Neural cell (in vitro differentiated cells): ENCODE measurements around the gene ECT2L. TPM values are rescaled to one million over a fixed set of nuclear protein-coding genes. Genes with fewer than 3 reads are reported as not detected.

ENCODE experiments used
- H2AFZ ChIP-seq: fragments of 200-600, 300-800 bp; sonication (generic), shearing (Covaris generic); 2 replicates; pipeline ENCODE4 v1.6.0; 2014; ENCODE audit warnings: low read depth, mild to moderate bottlenecking, antibody characterized with exemption, low read length, moderate library complexity
- H3F3A ChIP-seq: fragments of 200-600 bp; shearing (Covaris generic); 2 replicates; pipeline ENCODE4 v1.6.1; 2016; ENCODE audit warnings: mild to moderate bottlenecking, moderate library complexity, mixed read lengths, antibody characterized with exemption, low read length; ENCODE audit not compliant: insufficient read depth, poor library complexity, severe bottlenecking
- H3K27ac ChIP-seq: fragments of 200-600, 300-800 bp; sonication (generic), shearing (Covaris generic); 2 replicates; pipeline ENCODE4 v1.5.1; 2014; ENCODE audit warnings: mild to moderate bottlenecking, low read length, moderate library complexity
- H3K27me3 ChIP-seq: fragments of 300-800, 200-600 bp; sonication (generic), shearing (Covaris generic); 2 replicates; pipeline ENCODE4 v1.6.0; 2014; ENCODE audit warnings: mild to moderate bottlenecking, low read depth, low read length, moderate library complexity; ENCODE audit not compliant: insufficient read depth
- H3K36me3 ChIP-seq: fragments of 300-800, 200-600 bp; sonication (generic), shearing (Covaris generic); 2 replicates; pipeline ENCODE4 v1.5.1; 2014; ENCODE audit warnings: mild to moderate bottlenecking, antibody characterized with exemption, low read length, moderate library complexity; ENCODE audit not compliant: insufficient read depth
- H3K4me2 ChIP-seq: fragments of 300-800, 200-600 bp; sonication (generic), shearing (Covaris generic); 2 replicates; pipeline ENCODE4 v1.6.0; 2014; ENCODE audit warnings: mild to moderate bottlenecking, low read length
- H3K4me3 ChIP-seq: fragments of 300-800, 200-600 bp; sonication (generic), shearing (Covaris generic); 2 replicates; pipeline ENCODE4 v1.5.1; 2014; ENCODE audit warnings: mild to moderate bottlenecking, low read length, moderate library complexity
- H3K79me2 ChIP-seq: fragments of 200-600 bp; shearing (Covaris generic); replicated peaks from 2 replicates; pipeline ENCODE4 v1.6.0; 2014; ENCODE audit warnings: mild to moderate bottlenecking, low read length, moderate library complexity; ENCODE audit not compliant: insufficient read depth
- H3K9ac ChIP-seq: fragments of 300-800, 200-600 bp; sonication (generic), shearing (Covaris generic); 2 replicates; pipeline ENCODE4 v1.6.1; 2016; ENCODE audit warnings: mild to moderate bottlenecking, low read length, mixed read lengths
- H3K9me2 ChIP-seq: fragments of 200-600 bp; shearing (Covaris generic); 2 replicates; pipeline ENCODE4 v1.6.1; 2016; ENCODE audit warnings: mild to moderate bottlenecking, low read length, mixed read lengths; ENCODE audit not compliant: insufficient read depth
- H3K9me3 ChIP-seq: fragments of 200-600, 300-800 bp; sonication (generic), shearing (Covaris generic); 2 replicates; pipeline ENCODE4 v1.6.1; 2016; ENCODE audit warnings: mild to moderate bottlenecking, mixed run types, low read length, moderate library complexity, mixed read lengths
- H4K20me1 ChIP-seq: fragments of 200-600 bp; shearing (Covaris generic); 2 replicates; pipeline ENCODE4 v1.6.1; 2016; ENCODE audit warnings: mild to moderate bottlenecking, mixed run types; ENCODE audit not compliant: insufficient read depth
- CTCF ChIP-seq: fragments of 450-650 bp; IDR thresholded peaks from 2 replicates; pipeline ENCODE4 v1.5.1; 2014; ENCODE audit warnings: antibody characterized with exemption, mild to moderate bottlenecking, moderate library complexity; ENCODE audit not compliant: poor library complexity, severe bottlenecking
- EP300 ChIP-seq: fragments of 450-650 bp; conservative IDR thresholded peaks from 2 replicates; pipeline ENCODE4 v1.6.1; 2014; ENCODE audit warnings: antibody characterized with exemption, mild to moderate bottlenecking, moderate library complexity; ENCODE audit not compliant: poor library complexity, severe bottlenecking
- EZH2 ChIP-seq: fragments of 200-600, 300-800 bp; shearing (Covaris generic), sonication (generic); IDR thresholded peaks from 2 replicates; pipeline ENCODE4 v1.6.1; 2014; ENCODE audit warnings: antibody characterized with exemption, low read length, borderline replicate concordance, mild to moderate bottlenecking; ENCODE audit not compliant: insufficient read depth, poor library complexity, severe bottlenecking
- MXI1 ChIP-seq: fragments of 450-650 bp; conservative IDR thresholded peaks from 2 replicates; pipeline ENCODE4 v1.6.1; 2014; ENCODE audit warnings: antibody characterized with exemption, mild to moderate bottlenecking; ENCODE audit not compliant: poor library complexity, severe bottlenecking
- POLR2AphosphoS5 ChIP-seq: IDR thresholded peaks from 2 replicates; pipeline ENCODE4 v1.6.1; 2012
- RAD21 ChIP-seq: fragments of 450-650 bp; conservative IDR thresholded peaks from 2 replicates; pipeline ENCODE4 v1.6.1; 2014; ENCODE audit warnings: antibody characterized with exemption, mild to moderate bottlenecking, moderate library complexity
- REST ChIP-seq: IDR thresholded peaks from 2 replicates; pipeline ENCODE4 v1.6.1; 2012; ENCODE audit warnings: borderline replicate concordance
- SMC3 ChIP-seq: fragments of 450-650 bp; conservative IDR thresholded peaks from 2 replicates; pipeline ENCODE4 v1.6.1; 2014; ENCODE audit warnings: antibody characterized with exemption, mild to moderate bottlenecking, moderate library complexity; ENCODE audit not compliant: poor library complexity
- TAF1 ChIP-seq: IDR thresholded peaks from 2 replicates; pipeline ENCODE4 v1.6.1; 2012; ENCODE audit warnings: low read depth
- polyA plus RNA-seq: library from polyadenylated mRNA; depleted of rRNA; stranded (reverse); fragments of >200 nt; gene quantifications from 2 replicates; pipeline ENCODE4 v1.2.3, GENCODE V29; 2014

The ECT2L gene
- polyA plus RNA-seq, 1 donor from 2014 or later: not detected

- Histone ChIP-seq H4K20me1 (no peaks in the 10 kb centered on the region), H3F3A (no peaks in the 10 kb centered on the region), H3K4me2 (no peak overlapping the region), H3K79me2 (no peaks in the 10 kb centered on the region), H3K4me3 (no peak overlapping the region), H3K27ac (no peak overlapping the region), H3K27me3 (no peaks in the 10 kb centered on the region), H3K9me3 (no peaks in the 10 kb centered on the region), H3K9ac (no peak overlapping the region), H3K9me2 (no peaks in the 10 kb centered on the region), H3K36me3 (no peaks in the 10 kb centered on the region), H2AFZ (no peak overlapping the region)
- no peak for TF ChIP-seq REST
- TF ChIP-seq EP300: no peak
- no peak for TF ChIP-seq CTCF
- no peak for TF ChIP-seq RAD21
- no peak for TF ChIP-seq POLR2AphosphoS5
- TF ChIP-seq EZH2: no peak
- TF ChIP-seq SMC3: no peak
- TF ChIP-seq MXI1: no peak
- TF ChIP-seq TAF1: no peak
Observed at GRCh38 chr6:138803331-138803730, 7.4 kb downstream of the ECT2L start.

GRCh38 chr6:138803861-138804260 lies 8.0 kb downstream of the ECT2L start:
- no peaks in the 10 kb centered on the region for H3F3A ChIP-seq
- H2AFZ ChIP-seq: no peak overlapping the region
- no peak overlapping the region for H3K4me3 ChIP-seq
- no peaks in the 10 kb centered on the region for H3K27me3 ChIP-seq
- no peaks in the 10 kb centered on the region for H3K9me3 ChIP-seq
- TF ChIP-seq EZH2 (no peak), MXI1 (no peak), RAD21 (no peak), EP300 (no peak), SMC3 (no peak), CTCF (no peak), TAF1 (no peak), REST (no peak), POLR2AphosphoS5 (no peak)
- H3K9me2 ChIP-seq: no peaks in the 10 kb centered on the region
- no peaks in the 10 kb centered on the region for H3K36me3 ChIP-seq
- H3K9ac ChIP-seq: no peak overlapping the region
- H4K20me1 ChIP-seq: no peaks in the 10 kb centered on the region
- no peaks in the 10 kb centered on the region for H3K79me2 ChIP-seq
- H3K27ac ChIP-seq: no peak overlapping the region
- H3K4me2 ChIP-seq: no peak overlapping the region
